PC-9 (cell line): Measurements from ENCODE around the gene CRYL1. TPM values are rescaled to one million over a fixed set of nuclear protein-coding genes. Genes with fewer than 3 reads are reported as not detected.

Source experiments
- BruUV-seq: library from RNA; stranded (reverse); fragments of 400-500 nt; replicated peaks from 2 replicates; lab custom pipeline; 2021; lab: Mats Ljungman, UMichigan
- CTCF ChIA-PET: fragments of 300-600 bp; sonication (Branson Sonifier 250); formaldehyde crosslinking; loops from one replicate; lab custom pipeline; 2022; ENCODE audit warnings: antibody characterized with exemption; lab: Charles Lee
- POLR2A ChIA-PET: fragments of 300-600 bp; sonication (Branson Sonifier 250); formaldehyde crosslinking; loops from one replicate; lab custom pipeline; 2022; ENCODE audit warnings: antibody characterized with exemption; ENCODE audit not compliant: unreplicated experiment; lab: Charles Lee
- DNase-seq, 2 experiments: peaks; one replicate each; pipeline versions ENCODE4 v3.0.0 to v3.0.0-alpha.2; 2015 to 2022; ENCODE audit warnings: mixed read lengths in 1 of 2
- H2AFZ ChIP-seq: fragments of 200-600 bp; sonication (generic); 2 replicates; pipeline ENCODE4 v1.8.1; 2017; ENCODE audit warnings: antibody characterized with exemption
- H3F3A ChIP-seq: fragments of 200-600 bp; sonication (generic); 2 replicates; pipeline ENCODE4 v1.8.1; 2017; ENCODE audit warnings: antibody characterized with exemption, mild to moderate bottlenecking, low read depth; ENCODE audit not compliant: insufficient read depth
- H3K27ac ChIP-seq: fragments of 200-600 bp; sonication (generic); 2 replicates; pipeline ENCODE4 v1.6.1; 2016; ENCODE audit warnings: mixed run types
- H3K27me3 ChIP-seq: fragments of 200-600 bp; sonication (generic); 2 replicates; pipeline ENCODE4 v1.6.1; 2016; ENCODE audit warnings: low read depth, mixed run types; ENCODE audit not compliant: insufficient read depth
- H3K36me3 ChIP-seq: fragments of 200-600 bp; sonication (generic); 2 replicates; pipeline ENCODE4 v1.6.1; 2016; ENCODE audit warnings: low read depth, mixed run types
- H3K4me1 ChIP-seq: fragments of 200-600 bp; sonication (generic); replicated peaks from 2 replicates; pipeline ENCODE4 v1.6.1; 2016; ENCODE audit warnings: mixed run types; ENCODE audit not compliant: insufficient read depth
- H3K4me2 ChIP-seq: fragments of 200-600 bp; sonication (generic); 2 replicates; pipeline ENCODE4 v1.6.1; 2017; ENCODE audit warnings: mixed run types
- H3K4me3 ChIP-seq: fragments of 200-600 bp; sonication (generic); 2 replicates; pipeline ENCODE4 v1.6.1; 2016; ENCODE audit warnings: mixed run types
- H3K79me2 ChIP-seq: fragments of 200-600 bp; sonication (generic); 2 replicates; pipeline ENCODE4 v1.6.1; 2017; ENCODE audit warnings: low read depth, mixed run types
- H3K9me2 ChIP-seq: fragments of 200-600 bp; sonication (generic); 2 replicates; pipeline ENCODE4 v1.8.1; 2017; ENCODE audit warnings: mild to moderate bottlenecking; ENCODE audit not compliant: insufficient read depth
- H3K9me3 ChIP-seq: fragments of 200-600 bp; sonication (generic); 2 replicates; pipeline ENCODE4 v1.8.1; 2016; ENCODE audit warnings: low read depth; ENCODE audit not compliant: insufficient read depth
- H4K20me1 ChIP-seq: fragments of 200-600 bp; sonication (generic); 2 replicates; pipeline ENCODE4 v1.8.1; 2017; ENCODE audit not compliant: insufficient read depth
- EZH2 ChIP-seq: fragments of 200-600 bp; sonication (generic); IDR thresholded peaks from 2 replicates; pipeline ENCODE4 v1.8.0; 2017; ENCODE audit warnings: antibody characterized with exemption, low read depth
- intact Hi-C: fragments of 100-400 bp; cut with micrococcal nuclease; formaldehyde crosslinking; loops from one replicate; pipeline ENCODE4 v1.10.0; 2022; ENCODE audit not compliant: unreplicated experiment
- total RNA-seq: library from RNA; stranded (reverse); gene quantifications from 2 replicates; pipeline ENCODE4 v1.2.3, GENCODE V29; 2021
- TF ChIP-seq, protein P1 (sequence below): fragments of 200-600 bp; sonication (generic); conservative IDR thresholded peaks from 2 replicates; pipeline ENCODE4 v1.6.1; 2017; ENCODE audit warnings: mixed run types, antibody characterized with exemption, mild to moderate bottlenecking, moderate library complexity

The CRYL1 gene
- total RNA-seq, 1 experiment from 2014 or later, result 8.7 TPM

GRCh38 chr13:20446900-20447299 lies 78.8 kb downstream of the CRYL1 start:
- Histone ChIP-seq H3K9me3 (peaks cover 23% of the 10 kb centered on the region), H3K4me3 (no peak overlapping the region), H3K4me2 (no peak overlapping the region), H3F3A (peaks cover 2% of the 10 kb centered on the region; the same call in 1 of the 2 replicates), H3K27me3 (no peaks in the 10 kb centered on the region), H4K20me1 (no peaks in the 10 kb centered on the region), H3K4me1 (peaks cover 7% of the 10 kb centered on the region; the same call in 1 of the 2 replicates), H3K79me2 (no peaks in the 10 kb centered on the region), H3K27ac (no peak overlapping the region), H3K36me3 (no peaks in the 10 kb centered on the region), H2AFZ (no peak overlapping the region), H3K9me2 (no peaks in the 10 kb centered on the region)
- no TSS peak for BruUV-seq
- intact Hi-C loops, result no loop called here
- POLR2A ChIA-PET, result no interaction called here
- DNase-seq, result no peak
- CTCF ChIA-PET, result no interaction called here
- TF ChIP-seq, protein P1, sequence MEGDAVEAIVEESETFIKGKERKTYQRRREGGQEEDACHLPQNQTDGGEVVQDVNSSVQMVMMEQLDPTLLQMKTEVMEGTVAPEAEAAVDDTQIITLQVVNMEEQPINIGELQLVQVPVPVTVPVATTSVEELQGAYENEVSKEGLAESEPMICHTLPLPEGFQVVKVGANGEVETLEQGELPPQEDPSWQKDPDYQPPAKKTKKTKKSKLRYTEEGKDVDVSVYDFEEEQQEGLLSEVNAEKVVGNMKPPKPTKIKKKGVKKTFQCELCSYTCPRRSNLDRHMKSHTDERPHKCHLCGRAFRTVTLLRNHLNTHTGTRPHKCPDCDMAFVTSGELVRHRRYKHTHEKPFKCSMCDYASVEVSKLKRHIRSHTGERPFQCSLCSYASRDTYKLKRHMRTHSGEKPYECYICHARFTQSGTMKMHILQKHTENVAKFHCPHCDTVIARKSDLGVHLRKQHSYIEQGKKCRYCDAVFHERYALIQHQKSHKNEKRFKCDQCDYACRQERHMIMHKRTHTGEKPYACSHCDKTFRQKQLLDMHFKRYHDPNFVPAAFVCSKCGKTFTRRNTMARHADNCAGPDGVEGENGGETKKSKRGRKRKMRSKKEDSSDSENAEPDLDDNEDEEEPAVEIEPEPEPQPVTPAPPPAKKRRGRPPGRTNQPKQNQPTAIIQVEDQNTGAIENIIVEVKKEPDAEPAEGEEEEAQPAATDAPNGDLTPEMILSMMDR, result no peak
- no peak for TF ChIP-seq EZH2

DNA sequence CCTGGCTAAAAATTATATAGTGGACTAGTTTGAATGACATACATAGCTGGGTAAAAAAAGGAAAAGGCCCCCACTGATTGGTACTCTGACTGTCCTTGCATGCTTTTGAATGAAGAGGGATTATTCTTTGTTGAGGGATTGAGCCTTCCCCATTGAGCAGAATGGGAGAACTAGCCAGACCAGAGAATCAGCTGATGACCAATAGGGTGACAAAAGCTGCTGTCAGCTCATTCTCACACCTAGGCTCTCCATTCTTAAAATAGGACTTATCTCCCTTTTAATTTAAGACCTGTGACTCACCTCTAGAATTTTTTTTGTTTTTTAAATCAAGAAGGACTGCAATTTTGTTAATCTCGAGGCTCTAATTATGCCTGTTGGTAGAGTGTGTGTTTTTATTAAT lies 79.3 kb downstream of the CRYL1 start:
- peaks cover 5% of the 10 kb centered on the region; the same call in 1 of the 2 replicates for H3F3A ChIP-seq
- H3K4me3 ChIP-seq, result no peak overlapping the region
- BruUV-seq, result no TSS peak
- H3K9me2 ChIP-seq, result no peaks in the 10 kb centered on the region
- POLR2A ChIA-PET, result interaction anchor here (0.7 kb wide), 1 partner anchor 26 kb away, joined by 4 read pairs; no protein-coding TSS in a partner anchor
- DNase-seq, result no peak
- intact Hi-C loops, result no loop called here
- H3K27ac ChIP-seq, result no peak overlapping the region
- H2AFZ ChIP-seq, result no peak overlapping the region
- no peaks in the 10 kb centered on the region for H3K27me3 ChIP-seq
- no peak for TF ChIP-seq EZH2
- TF ChIP-seq, protein P1, result no peak
- no peak overlapping the region for H3K4me2 ChIP-seq
- H3K9me3 ChIP-seq, result peaks cover 23% of the 10 kb centered on the region
- H4K20me1 ChIP-seq, result no peaks in the 10 kb centered on the region
- CTCF ChIA-PET, result no interaction called here
- no peaks in the 10 kb centered on the region for H3K36me3 ChIP-seq
- H3K4me1 ChIP-seq, result peaks cover 12% of the 10 kb centered on the region; the same call in 1 of the 2 replicates
- no peaks in the 10 kb centered on the region for H3K79me2 ChIP-seq

DNA sequence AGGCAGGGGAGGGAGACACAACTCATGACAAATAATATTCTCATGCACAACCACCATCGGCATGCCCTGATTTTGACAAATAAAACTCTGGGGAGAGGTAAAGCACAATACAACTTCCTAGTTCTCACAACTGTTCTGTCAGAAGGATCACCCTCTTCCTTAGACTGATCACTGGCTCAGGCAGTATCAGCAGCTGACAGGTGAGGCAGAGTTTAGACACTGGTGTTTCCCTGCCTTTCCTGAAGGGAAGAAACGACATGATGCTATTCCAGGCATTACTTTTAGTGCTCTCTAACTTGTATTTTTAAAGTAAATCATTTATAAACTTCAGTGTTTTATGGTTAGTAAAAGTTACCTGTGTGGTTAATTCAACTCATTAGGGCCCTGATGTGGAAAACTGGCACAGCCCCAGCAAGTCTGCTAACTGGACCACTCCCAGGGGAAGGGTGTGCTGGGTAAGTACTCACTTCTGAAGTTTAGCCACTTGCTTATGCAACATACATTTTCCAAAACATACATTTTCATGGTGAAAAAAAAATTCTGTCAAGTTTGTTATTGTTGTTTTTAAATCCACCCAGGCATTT lies 82.8 kb downstream of the CRYL1 start:
- Histone ChIP-seq H3K27me3 (no peaks in the 10 kb centered on the region), H3K9me2 (no peaks in the 10 kb centered on the region), H3K4me2 (no peak overlapping the region), H2AFZ (no peak overlapping the region), H3K27ac (no peak overlapping the region), H3F3A (peaks cover 5% of the 10 kb centered on the region; the same call in 1 of the 2 replicates), H3K9me3 (peaks cover 5% of the 10 kb centered on the region), H4K20me1 (no peaks in the 10 kb centered on the region), H3K4me3 (no peak overlapping the region), H3K79me2 (no peaks in the 10 kb centered on the region), H3K36me3 (no peaks in the 10 kb centered on the region), H3K4me1 (peaks cover 14% of the 10 kb centered on the region; the same call in 1 of the 2 replicates)
- intact Hi-C loops, result no loop called here
- no peak for DNase-seq
- POLR2A ChIA-PET, result no interaction called here
- CTCF ChIA-PET, result no interaction called here
- TF ChIP-seq, protein P1, result no peak
- no peak for TF ChIP-seq EZH2
- BruUV-seq, result no TSS peak
